T-helper 22 cell (primary cell): ENCODE data around the gene KDM3B.
"Not testable (repeated sequence)": the region's sequence is repeated elsewhere in the genome, so short reads cannot be mapped to it uniquely, and the experiment has no call there.

ENCODE experiments used
- DNase-seq: peaks from one replicate; pipeline ENCODE4 v3.0.0-alpha.2; 2020; ENCODE audit warnings: low read depth

KDM3B gene

GRCh38 chr5:138466125-138466899 lies 113.8 kb downstream of the KDM3B start:
- no peak for DNase-seq

- no peak for DNase-seq
Observed at GRCh38 chr5:138466900-138467710, 114.6 kb downstream of the KDM3B start.

GRCh38 chr5:138467711-138468132 lies 115.2 kb downstream of the KDM3B start:
- no peak for DNase-seq

- DNase-seq: no peak
Observed at GRCh38 chr5:138468133-138468965, 115.9 kb downstream of the KDM3B start.

- no peak for DNase-seq
Observed at GRCh38 chr5:138468966-138469539, 116.6 kb downstream of the KDM3B start.

- DNase-seq: no peak
Observed at GRCh38 chr5:138469540-138470321, 117.2 kb downstream of the KDM3B start.

GRCh38 chr5:138470322-138471051 lies 118.0 kb downstream of the KDM3B start:
- DNase-seq: no peak

- DNase-seq: no peak
Observed at GRCh38 chr5:138471052-138471361, 118.5 kb downstream of the KDM3B start.

GRCh38 chr5:138472353-138472752 lies 119.9 kb downstream of the KDM3B start:
- no peak for DNase-seq

- not testable (repeated sequence) for DNase-seq
Observed at GRCh38 chr5:138473151-138473550, 120.7 kb downstream of the KDM3B start.

GRCh38 chr5:138476918-138477317 lies 124.4 kb downstream of the KDM3B start:
- no peak for DNase-seq

- DNase-seq: no peak
Observed at GRCh38 chr5:138482638-138483037, 130.2 kb downstream of the KDM3B start.
